ENCODE data around the gene CARMIL3.

- TF ChIP-seq POLR2A (IDR thresholded peaks at IDR 0.05; ENCODE audit: low read length) = no peak
- no peak for TF ChIP-seq GATA1 (IDR thresholded peaks at IDR 0.05; ENCODE audit: low read depth, low read length)
Observed at GRCh38 chr14:24038686-24039085, 13.1 kb upstream of the CARMIL3 start.
